Astrocyte of the spinal cord (primary cell): ENCODE data around the gene HSPG2.

ENCODE experiments used
- DNase-seq: peaks from one replicate; pipeline ENCODE4 v3.0.0; 2011; ENCODE audit warnings: low read depth, low spot score
- H3K4me3 ChIP-seq: 2 replicates; pipeline ENCODE4 v1.5.1; 2011; ENCODE audit warnings: low read depth, mild to moderate bottlenecking, low read length, moderate library complexity
- in situ Hi-C: cut with HindIII; loops from 2 replicates; pipeline ENCODE4 v1.10.0; 2017; ENCODE audit warnings: low sequenced_read_pairs
- TF ChIP-seq, protein P1 (sequence below): IDR thresholded peaks from 2 replicates; pipeline ENCODE4 v1.5.1; 2012; ENCODE audit warnings: low read depth, mild to moderate bottlenecking, low read length, inconsistent platforms

HSPG2 gene

DNA sequence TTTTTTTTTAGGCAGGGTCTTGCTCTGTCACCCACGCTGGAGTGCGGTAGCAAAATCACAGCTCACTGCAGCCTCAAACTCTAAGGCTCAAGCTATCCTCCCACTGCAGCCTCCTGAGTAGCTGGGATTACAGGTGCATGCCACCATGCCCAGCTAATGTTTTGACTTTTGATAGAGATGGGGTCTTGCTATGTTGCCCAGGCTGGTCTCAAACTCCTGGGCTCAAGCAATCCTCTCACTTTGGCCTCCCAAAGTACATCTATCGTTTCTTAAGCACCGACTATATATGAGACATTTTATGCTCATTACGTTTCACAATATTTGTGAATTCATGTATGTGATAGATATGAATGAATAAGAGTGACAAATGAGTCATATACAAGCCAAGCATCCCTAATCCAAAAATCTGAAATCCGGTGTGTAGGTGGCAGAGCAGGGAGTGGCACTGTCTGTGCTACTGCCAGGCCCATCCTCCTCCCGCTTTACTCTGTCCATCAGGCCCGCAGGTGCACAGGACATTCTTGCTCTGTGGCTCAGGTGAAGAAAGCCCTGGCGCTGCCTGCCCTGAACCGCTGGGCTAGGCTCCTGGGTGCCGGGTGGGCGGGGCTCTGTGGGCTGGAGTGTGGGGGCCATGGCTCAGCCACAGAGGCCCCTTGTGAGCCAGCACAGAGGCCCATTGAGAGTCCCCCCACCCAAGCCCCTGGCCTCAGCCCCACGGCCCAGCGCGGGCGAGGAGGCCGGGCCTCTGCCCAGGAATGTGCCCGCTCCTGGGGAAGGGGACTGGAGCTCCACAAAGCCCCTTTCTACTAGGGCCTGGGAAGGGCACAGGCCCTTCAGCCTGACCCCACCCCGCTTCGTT lies 45.3 kb downstream of the HSPG2 start:
- TF ChIP-seq, protein P1, sequence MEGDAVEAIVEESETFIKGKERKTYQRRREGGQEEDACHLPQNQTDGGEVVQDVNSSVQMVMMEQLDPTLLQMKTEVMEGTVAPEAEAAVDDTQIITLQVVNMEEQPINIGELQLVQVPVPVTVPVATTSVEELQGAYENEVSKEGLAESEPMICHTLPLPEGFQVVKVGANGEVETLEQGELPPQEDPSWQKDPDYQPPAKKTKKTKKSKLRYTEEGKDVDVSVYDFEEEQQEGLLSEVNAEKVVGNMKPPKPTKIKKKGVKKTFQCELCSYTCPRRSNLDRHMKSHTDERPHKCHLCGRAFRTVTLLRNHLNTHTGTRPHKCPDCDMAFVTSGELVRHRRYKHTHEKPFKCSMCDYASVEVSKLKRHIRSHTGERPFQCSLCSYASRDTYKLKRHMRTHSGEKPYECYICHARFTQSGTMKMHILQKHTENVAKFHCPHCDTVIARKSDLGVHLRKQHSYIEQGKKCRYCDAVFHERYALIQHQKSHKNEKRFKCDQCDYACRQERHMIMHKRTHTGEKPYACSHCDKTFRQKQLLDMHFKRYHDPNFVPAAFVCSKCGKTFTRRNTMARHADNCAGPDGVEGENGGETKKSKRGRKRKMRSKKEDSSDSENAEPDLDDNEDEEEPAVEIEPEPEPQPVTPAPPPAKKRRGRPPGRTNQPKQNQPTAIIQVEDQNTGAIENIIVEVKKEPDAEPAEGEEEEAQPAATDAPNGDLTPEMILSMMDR = no peak
- H3K4me3 ChIP-seq = no peak overlapping the region
- DNase-seq = no peak
- in situ Hi-C loops = no loop called here

DNA sequence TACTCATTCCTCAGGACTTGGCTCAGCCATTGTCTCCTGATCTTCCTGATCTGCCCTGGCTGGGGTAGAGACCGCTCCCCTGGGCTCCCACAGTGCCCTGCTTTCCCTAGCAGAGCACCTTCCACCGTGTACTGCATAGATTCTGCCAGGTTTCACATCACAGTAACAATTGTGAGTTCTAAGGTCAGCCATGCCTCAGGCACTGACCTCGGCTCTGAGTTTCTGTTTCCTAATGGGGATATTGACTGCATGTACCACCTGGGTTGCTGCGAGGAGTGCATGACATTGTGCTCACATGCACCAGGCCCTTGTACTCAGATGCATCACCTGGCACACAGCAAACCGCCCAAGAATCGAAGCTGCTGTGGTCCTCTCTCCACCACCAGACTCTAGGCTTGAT lies 46.0 kb downstream of the HSPG2 start:
- no peak for DNase-seq
- H3K4me3 ChIP-seq = no peak overlapping the region
- in situ Hi-C loops = no loop called here
- TF ChIP-seq, protein P1 = no peak

DNA sequence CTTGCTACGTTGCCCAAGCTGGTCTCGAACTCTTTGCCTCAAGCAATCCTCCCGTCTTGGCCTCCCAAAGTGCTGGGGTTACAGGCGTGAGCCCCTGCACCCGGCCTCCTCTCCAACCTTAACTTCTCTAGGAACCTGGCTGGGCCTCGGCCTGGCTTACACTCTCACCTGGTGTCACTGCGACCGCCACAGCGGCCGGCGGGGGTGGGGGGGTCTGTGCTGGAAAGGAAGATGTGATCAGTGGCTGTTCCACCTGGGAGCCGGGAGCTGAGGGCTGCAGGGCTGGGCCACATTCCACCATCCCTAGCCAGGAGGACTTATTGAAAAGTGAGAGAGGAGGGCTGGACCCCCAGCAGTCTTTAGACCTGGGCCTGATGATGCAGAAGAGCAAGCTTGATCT lies 48.6 kb downstream of the HSPG2 start:
- H3K4me3 ChIP-seq = no peak overlapping the region
- TF ChIP-seq, protein P1 = no peak
- in situ Hi-C loops = no loop called here
- DNase-seq = no peak

DNA sequence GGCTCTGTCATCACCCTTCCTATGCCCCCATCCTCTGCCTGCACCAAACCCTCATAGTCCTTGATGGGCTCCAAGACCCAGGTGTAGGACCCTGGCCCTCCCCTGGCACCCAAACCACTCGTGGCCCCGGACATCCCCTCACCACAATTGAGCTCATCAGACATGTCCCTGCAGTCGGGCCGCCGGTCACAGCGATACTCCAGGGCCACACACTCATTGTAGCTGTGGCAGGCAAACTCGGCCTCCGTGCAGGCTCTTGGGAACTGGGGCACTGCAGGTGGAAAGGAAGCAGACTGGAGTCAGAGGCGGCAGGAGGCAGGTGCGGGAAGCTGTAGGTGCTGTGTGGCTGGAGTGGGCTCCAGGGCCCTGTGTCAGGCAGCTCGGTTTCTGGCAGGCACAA lies 49.3 kb downstream of the HSPG2 start:
- in situ Hi-C loops = no loop called here
- DNase-seq = no peak
- TF ChIP-seq, protein P1 = no peak
- no peak overlapping the region for H3K4me3 ChIP-seq

DNA sequence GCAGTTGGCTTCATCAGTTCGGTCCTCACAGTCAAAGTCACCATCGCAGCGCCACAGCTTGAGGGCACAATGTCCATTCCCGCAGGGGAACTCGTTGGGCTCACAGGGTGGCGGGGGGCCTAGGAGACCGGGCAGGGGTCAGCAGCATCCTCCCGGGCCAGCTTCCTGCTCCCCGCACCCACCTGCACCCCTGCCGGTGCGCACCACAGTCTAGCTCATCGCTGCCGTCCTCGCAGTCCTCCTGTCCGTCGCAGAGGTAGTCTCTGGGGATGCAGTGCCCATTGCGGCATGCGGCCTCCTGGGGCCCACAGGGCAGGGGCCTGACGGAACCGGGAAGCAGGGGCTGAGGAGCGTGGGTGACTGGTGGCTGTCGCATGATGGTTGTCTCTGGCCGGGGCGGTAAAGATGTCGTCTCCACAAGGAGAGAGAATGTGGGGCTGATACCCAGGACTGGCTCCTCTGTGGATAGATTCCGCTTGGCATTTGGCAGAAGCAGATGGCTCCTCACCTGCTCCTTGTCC lies 49.8 kb downstream of the HSPG2 start:
- TF ChIP-seq, protein P1 = no peak
- in situ Hi-C loops = no loop called here
- no peak overlapping the region for H3K4me3 ChIP-seq
- no peak for DNase-seq

DNA sequence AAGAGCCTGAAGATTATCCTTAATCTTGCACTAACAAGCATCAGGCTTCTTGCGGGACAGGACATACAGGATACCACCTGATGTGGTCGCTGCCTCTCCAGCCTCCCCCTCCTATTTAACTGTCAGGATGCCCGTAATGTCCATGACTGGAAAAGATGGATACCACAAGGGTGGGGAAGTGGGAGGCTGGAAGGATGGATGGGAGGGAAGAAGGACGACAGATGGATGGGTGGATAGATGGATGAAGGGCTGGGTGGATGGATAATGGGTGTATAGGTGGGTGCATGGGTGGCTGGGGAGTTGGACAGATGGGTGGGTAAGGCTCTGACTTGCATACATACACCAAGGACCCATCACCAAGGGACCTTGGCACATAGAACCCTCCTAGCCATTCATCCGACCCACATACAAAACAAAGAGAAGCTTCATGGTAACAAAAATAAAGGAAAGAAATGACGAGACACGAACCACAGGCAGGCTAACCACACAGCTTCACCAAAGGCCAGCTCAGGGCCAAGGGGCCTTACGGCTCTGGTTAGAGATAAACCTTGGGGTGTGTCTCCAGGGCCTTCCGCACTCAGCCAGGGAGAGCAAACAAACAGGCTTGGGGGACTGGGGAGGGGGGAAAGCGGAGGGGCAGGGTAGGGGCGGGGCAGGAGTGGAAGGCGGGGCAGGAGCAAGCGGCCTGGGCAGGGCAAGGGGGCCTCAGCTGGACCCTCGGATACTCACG lies 50.5 kb downstream of the HSPG2 start:
- DNase-seq = no peak
- H3K4me3 ChIP-seq = no peak overlapping the region
- TF ChIP-seq, protein P1 = no peak
- in situ Hi-C loops = no loop called here
